Measurements from ENCODE around the gene WDFY4. TPM values are rescaled to one million over a fixed set of nuclear protein-coding genes. Genes with fewer than 3 reads are reported as not detected.

Gene WDFY4
- total and polyA plus RNA-seq, 2 experiments from 2014 or later = not detected

DNA sequence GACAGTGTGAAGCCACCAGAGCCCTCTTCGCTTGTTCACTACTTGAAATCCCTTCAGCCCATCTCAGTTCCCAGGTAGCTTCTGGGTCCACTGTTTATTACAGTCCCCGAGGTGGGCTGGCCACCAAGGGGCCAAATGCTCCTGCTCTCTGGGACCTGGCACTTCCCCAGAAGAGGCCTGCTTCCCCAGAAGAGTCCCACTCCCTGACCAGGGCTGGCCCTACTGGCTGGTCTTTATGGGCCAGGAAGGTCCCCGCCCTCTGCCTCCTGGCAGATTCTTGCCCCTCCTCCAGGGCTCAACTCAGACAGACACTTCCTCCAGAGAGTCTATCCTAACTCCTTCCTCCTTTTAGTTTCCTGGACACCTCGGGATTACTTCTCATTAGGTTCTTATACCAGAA, 325.6 kb downstream of the WDFY4 start:
- Histone ChIP-seq H3K79me2 (ENCODE audit: insufficient read depth) (no peaks in the 10 kb centered on the region), H3K9me3 (ENCODE audit: low read depth) (no peaks in the 10 kb centered on the region), H3F3A (ENCODE audit: insufficient read depth) (no peaks in the 10 kb centered on the region), H3K4me3 (no peak overlapping the region), H3K4me2 (ENCODE audit: unreplicated experiment) (no peak overlapping the region), H2AFZ (no peak overlapping the region), H3K9ac (no peak overlapping the region), H3K4me1 (ENCODE audit: insufficient read depth) (no peaks in the 10 kb centered on the region), H4K20me1 (ENCODE audit: insufficient read depth) (no peaks in the 10 kb centered on the region), H3K9me2 (ENCODE audit: insufficient read depth) (no peaks in the 10 kb centered on the region), H3K36me3 (ENCODE audit: low read depth) (no peaks in the 10 kb centered on the region), H3K27me3 (replicated peaks; ENCODE audit: insufficient read depth) (no peaks in the 10 kb centered on the region), H3K27ac (no peak overlapping the region)
- in situ Hi-C loops (cut with MboI) = no loop called here
- no peak for DNase-seq
- TF ChIP-seq EZH2phosphoT487 (IDR thresholded peaks at IDR 0.05; ENCODE audit: insufficient read depth, low read depth) = no peak
- TF ChIP-seq EZH2 (IDR thresholded peaks at IDR 0.05; ENCODE audit: insufficient read depth, poor library complexity, severe bottlenecking) = no peak
- 52 to 53% methylated on average over 4 of the region's 4 CpGs for WGBS, 2 experiments (ENCODE audit: low coverage in 1 of 2, low lambda C conversion rate in 2 of 2, missing lambda C conversion rate in 2 of 2)

DNA sequence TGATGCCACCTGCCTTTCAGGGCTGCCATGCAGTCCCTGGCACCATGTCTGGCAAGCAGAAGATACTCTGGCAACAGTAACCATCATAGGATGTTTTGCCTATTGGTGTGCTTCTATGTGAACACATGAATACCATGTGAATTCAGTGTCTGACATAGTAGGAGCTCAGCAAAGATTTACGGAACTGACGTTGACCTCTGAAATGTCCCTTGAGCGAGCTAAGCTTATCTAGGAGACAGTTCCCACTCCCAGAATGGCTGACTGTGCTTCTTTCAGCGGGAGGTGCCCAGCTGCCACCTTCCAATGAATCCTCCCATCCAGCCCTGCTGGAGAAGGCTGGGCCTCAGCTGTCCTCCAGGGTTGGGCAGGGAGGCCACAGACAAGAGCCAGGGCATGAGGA, 326.2 kb downstream of the WDFY4 start:
- TF ChIP-seq EZH2 (IDR thresholded peaks at IDR 0.05; ENCODE audit: insufficient read depth, poor library complexity, severe bottlenecking) (no peak), EZH2phosphoT487 (IDR thresholded peaks at IDR 0.05; ENCODE audit: insufficient read depth, low read depth) (no peak)
- Histone ChIP-seq H3K27ac (no peak overlapping the region), H3K9me2 (ENCODE audit: insufficient read depth) (no peaks in the 10 kb centered on the region), H2AFZ (no peak overlapping the region), H3K4me2 (ENCODE audit: unreplicated experiment) (no peak overlapping the region), H4K20me1 (ENCODE audit: insufficient read depth) (no peaks in the 10 kb centered on the region), H3K27me3 (replicated peaks; ENCODE audit: insufficient read depth) (no peaks in the 10 kb centered on the region), H3K4me1 (ENCODE audit: insufficient read depth) (no peaks in the 10 kb centered on the region), H3K9ac (no peak overlapping the region), H3K9me3 (ENCODE audit: low read depth) (no peaks in the 10 kb centered on the region), H3K79me2 (ENCODE audit: insufficient read depth) (no peaks in the 10 kb centered on the region), H3K36me3 (ENCODE audit: low read depth) (no peaks in the 10 kb centered on the region), H3F3A (ENCODE audit: insufficient read depth) (no peaks in the 10 kb centered on the region), H3K4me3 (no peak overlapping the region)
- WGBS, 2 experiments (ENCODE audit: low coverage in 1 of 2, low lambda C conversion rate in 2 of 2, missing lambda C conversion rate in 2 of 2) = 21 to 22% methylated on average over 4 of the region's 4 CpGs
- DNase-seq = no peak
- in situ Hi-C loops (cut with MboI) = no loop called here

DNA sequence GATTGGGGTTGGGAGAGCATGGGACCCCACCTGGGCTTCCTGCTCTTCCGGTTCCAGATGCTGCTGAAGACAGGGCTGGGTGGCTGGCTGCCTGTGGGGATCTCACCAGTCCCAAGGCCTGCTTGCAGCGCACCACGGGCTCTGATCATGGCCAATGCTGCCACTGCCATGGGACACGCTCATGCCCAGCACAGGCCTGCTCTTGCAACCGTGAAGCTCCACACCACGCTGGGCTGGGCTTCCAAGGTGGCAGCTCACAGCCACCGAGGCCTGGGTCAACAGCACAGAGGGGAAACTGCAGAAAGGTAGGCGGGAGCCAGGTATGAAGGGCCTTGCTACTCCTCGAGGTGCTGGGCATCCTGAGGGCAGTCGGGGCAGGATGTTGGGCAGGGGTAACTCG, 327.1 kb downstream of the WDFY4 start:
- WGBS, 2 experiments (ENCODE audit: low coverage in 1 of 2, low lambda C conversion rate in 2 of 2, missing lambda C conversion rate in 2 of 2) = 86 to 87% methylated on average over 11 of the region's 11 CpGs
- Histone ChIP-seq H3F3A (ENCODE audit: insufficient read depth) (no peaks in the 10 kb centered on the region), H3K27me3 (replicated peaks; ENCODE audit: insufficient read depth) (no peaks in the 10 kb centered on the region), H4K20me1 (ENCODE audit: insufficient read depth) (no peaks in the 10 kb centered on the region), H3K27ac (no peak overlapping the region), H3K9me3 (ENCODE audit: low read depth) (no peaks in the 10 kb centered on the region), H3K9ac (no peak overlapping the region), H3K9me2 (ENCODE audit: insufficient read depth) (no peaks in the 10 kb centered on the region), H2AFZ (no peak overlapping the region), H3K4me1 (ENCODE audit: insufficient read depth) (no peaks in the 10 kb centered on the region), H3K4me2 (ENCODE audit: unreplicated experiment) (no peak overlapping the region), H3K36me3 (ENCODE audit: low read depth) (no peaks in the 10 kb centered on the region), H3K79me2 (ENCODE audit: insufficient read depth) (no peaks in the 10 kb centered on the region), H3K4me3 (no peak overlapping the region)
- DNase-seq = no peak
- TF ChIP-seq EZH2 (IDR thresholded peaks at IDR 0.05; ENCODE audit: insufficient read depth, poor library complexity, severe bottlenecking) = no peak
- no peak for TF ChIP-seq EZH2phosphoT487 (IDR thresholded peaks at IDR 0.05; ENCODE audit: insufficient read depth, low read depth)
- in situ Hi-C loops (cut with MboI) = no loop called here

DNA sequence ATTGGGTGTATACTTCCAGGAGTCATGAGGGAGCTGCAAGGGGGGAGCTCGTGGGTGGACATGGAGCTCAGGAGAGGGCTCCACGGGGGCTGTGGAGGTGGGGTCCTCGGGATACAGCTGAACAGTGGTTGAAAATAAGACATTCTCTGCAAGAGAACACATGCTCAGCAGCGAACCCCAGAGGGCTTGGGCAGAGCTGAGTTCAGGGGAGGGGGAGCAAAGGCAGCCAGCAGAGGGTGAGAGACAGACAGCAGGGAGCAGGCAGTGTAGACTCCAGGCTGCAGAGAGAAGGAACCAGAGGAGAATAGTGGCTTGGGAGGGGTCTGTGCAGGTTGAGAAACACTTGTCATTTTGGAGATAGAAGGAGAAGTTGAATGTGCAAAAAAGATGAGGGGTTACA, 327.9 kb downstream of the WDFY4 start:
- no peak overlapping the region for H2AFZ ChIP-seq
- no peaks in the 10 kb centered on the region for H3K4me1 ChIP-seq (ENCODE audit: insufficient read depth)
- H3K36me3 ChIP-seq (ENCODE audit: low read depth) = no peaks in the 10 kb centered on the region
- no peaks in the 10 kb centered on the region for H3K9me3 ChIP-seq (ENCODE audit: low read depth)
- H3K9ac ChIP-seq = no peak overlapping the region
- H3K9me2 ChIP-seq (ENCODE audit: insufficient read depth) = no peaks in the 10 kb centered on the region
- H3K27ac ChIP-seq = no peak overlapping the region
- no peaks in the 10 kb centered on the region for H3K79me2 ChIP-seq (ENCODE audit: insufficient read depth)
- no peak for DNase-seq
- in situ Hi-C loops (cut with MboI) = no loop called here
- H3F3A ChIP-seq (ENCODE audit: insufficient read depth) = no peaks in the 10 kb centered on the region
- no peak for TF ChIP-seq EZH2phosphoT487 (IDR thresholded peaks at IDR 0.05; ENCODE audit: insufficient read depth, low read depth)
- no peak for TF ChIP-seq EZH2 (IDR thresholded peaks at IDR 0.05; ENCODE audit: insufficient read depth, poor library complexity, severe bottlenecking)
- 36 to 41% methylated on average over 4 of the region's 4 CpGs for WGBS, 2 experiments (ENCODE audit: low coverage in 1 of 2, low lambda C conversion rate in 2 of 2, missing lambda C conversion rate in 2 of 2)
- no peaks in the 10 kb centered on the region for H4K20me1 ChIP-seq (ENCODE audit: insufficient read depth)
- H3K4me2 ChIP-seq (ENCODE audit: unreplicated experiment) = no peak overlapping the region
- H3K4me3 ChIP-seq = no peak overlapping the region
- no peaks in the 10 kb centered on the region for H3K27me3 ChIP-seq (replicated peaks; ENCODE audit: insufficient read depth)

DNA sequence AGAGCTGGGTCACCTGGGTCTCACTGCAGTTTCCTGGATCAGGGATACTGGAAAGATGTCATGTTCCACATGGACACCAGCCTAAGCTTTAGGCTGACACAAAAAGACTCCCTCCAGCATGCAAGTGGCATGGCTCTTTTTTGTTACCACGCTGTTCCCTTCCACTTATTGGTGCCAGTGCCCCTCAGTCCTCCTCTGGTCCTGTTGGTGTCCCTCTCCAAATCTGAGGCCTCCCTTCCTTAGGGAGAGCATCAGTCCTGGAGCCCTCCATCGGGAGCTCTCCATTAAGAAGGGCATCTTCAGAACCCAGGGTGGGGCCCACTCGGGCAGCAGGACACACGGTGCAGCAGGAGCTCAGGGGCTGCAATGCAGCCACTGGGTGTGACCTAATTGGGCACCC, 331.0 kb downstream of the WDFY4 start:
- no peak overlapping the region for H3K9ac ChIP-seq
- H3K4me1 ChIP-seq (ENCODE audit: insufficient read depth) = no peaks in the 10 kb centered on the region
- DNase-seq = no peak
- H3K27me3 ChIP-seq (replicated peaks; ENCODE audit: insufficient read depth) = no peaks in the 10 kb centered on the region
- no peaks in the 10 kb centered on the region for H4K20me1 ChIP-seq (ENCODE audit: insufficient read depth)
- H3F3A ChIP-seq (ENCODE audit: insufficient read depth) = no peaks in the 10 kb centered on the region
- WGBS, 2 experiments (ENCODE audit: low coverage in 1 of 2, low lambda C conversion rate in 2 of 2, missing lambda C conversion rate in 2 of 2) = 77 to 81% methylated on average over 4 of the region's 4 CpGs
- in situ Hi-C loops (cut with MboI) = no loop called here
- H3K79me2 ChIP-seq (ENCODE audit: insufficient read depth) = no peaks in the 10 kb centered on the region
- TF ChIP-seq EZH2phosphoT487 (IDR thresholded peaks at IDR 0.05; ENCODE audit: insufficient read depth, low read depth) = no peak
- no peak overlapping the region for H3K4me3 ChIP-seq
- H3K9me3 ChIP-seq (ENCODE audit: low read depth) = no peaks in the 10 kb centered on the region
- no peaks in the 10 kb centered on the region for H3K9me2 ChIP-seq (ENCODE audit: insufficient read depth)
- H3K36me3 ChIP-seq (ENCODE audit: low read depth) = no peaks in the 10 kb centered on the region
- H2AFZ ChIP-seq = no peak overlapping the region
- no peak overlapping the region for H3K4me2 ChIP-seq (ENCODE audit: unreplicated experiment)
- H3K27ac ChIP-seq = no peak overlapping the region
